NT2/D1 (cell line): ENCODE data around the gene TPX2.
A peak's percentile ranks its signal among the peaks of the same experiment; 100 is the strongest.

ENCODE experiments used
- DNase-seq: peaks from one replicate; pipeline ENCODE4 v3.0.0-alpha.2; 2011; ENCODE audit warnings: low read depth, low spot score
- H3K27me3 ChIP-seq: 2 replicates; pipeline ENCODE4 v1.6.0; 2011; ENCODE audit warnings: mild to moderate bottlenecking; ENCODE audit not compliant: insufficient read length, insufficient read depth
- H3K36me3 ChIP-seq: 2 replicates; pipeline ENCODE4 v1.6.1; 2011; ENCODE audit warnings: mild to moderate bottlenecking, low read length, mixed read lengths; ENCODE audit not compliant: insufficient read depth, insufficient read length
- H3K4me1 ChIP-seq: 2 replicates; pipeline ENCODE4 v1.5.1; 2011; ENCODE audit not compliant: insufficient read depth, insufficient read length
- H3K4me3 ChIP-seq: 2 replicates; pipeline ENCODE4 v1.5.1; 2011; ENCODE audit warnings: low read depth; ENCODE audit not compliant: insufficient read length
- H3K9ac ChIP-seq: 2 replicates; pipeline ENCODE4 v1.6.0; 2011; ENCODE audit warnings: low read depth; ENCODE audit not compliant: insufficient read length
- H3K9me3 ChIP-seq: 2 replicates; pipeline ENCODE4 v1.5.1; 2011; ENCODE audit warnings: mild to moderate bottlenecking, low read length; ENCODE audit not compliant: insufficient read depth
- SUZ12 ChIP-seq: IDR thresholded peaks from 2 replicates; pipeline ENCODE4 v1.6.1; 2011; ENCODE audit not compliant: insufficient read length, insufficient read depth; ENCODE audit errors: extremely low read depth
- YY1 ChIP-seq: IDR thresholded peaks from 2 replicates; pipeline ENCODE4 v1.6.1; 2011; ENCODE audit not compliant: insufficient read length, insufficient read depth
- ZNF274 ChIP-seq: IDR thresholded peaks from 2 replicates; pipeline ENCODE4 v1.6.1; 2011; ENCODE audit warnings: mild to moderate bottlenecking, low read depth, low read length

The TPX2 gene

DNA sequence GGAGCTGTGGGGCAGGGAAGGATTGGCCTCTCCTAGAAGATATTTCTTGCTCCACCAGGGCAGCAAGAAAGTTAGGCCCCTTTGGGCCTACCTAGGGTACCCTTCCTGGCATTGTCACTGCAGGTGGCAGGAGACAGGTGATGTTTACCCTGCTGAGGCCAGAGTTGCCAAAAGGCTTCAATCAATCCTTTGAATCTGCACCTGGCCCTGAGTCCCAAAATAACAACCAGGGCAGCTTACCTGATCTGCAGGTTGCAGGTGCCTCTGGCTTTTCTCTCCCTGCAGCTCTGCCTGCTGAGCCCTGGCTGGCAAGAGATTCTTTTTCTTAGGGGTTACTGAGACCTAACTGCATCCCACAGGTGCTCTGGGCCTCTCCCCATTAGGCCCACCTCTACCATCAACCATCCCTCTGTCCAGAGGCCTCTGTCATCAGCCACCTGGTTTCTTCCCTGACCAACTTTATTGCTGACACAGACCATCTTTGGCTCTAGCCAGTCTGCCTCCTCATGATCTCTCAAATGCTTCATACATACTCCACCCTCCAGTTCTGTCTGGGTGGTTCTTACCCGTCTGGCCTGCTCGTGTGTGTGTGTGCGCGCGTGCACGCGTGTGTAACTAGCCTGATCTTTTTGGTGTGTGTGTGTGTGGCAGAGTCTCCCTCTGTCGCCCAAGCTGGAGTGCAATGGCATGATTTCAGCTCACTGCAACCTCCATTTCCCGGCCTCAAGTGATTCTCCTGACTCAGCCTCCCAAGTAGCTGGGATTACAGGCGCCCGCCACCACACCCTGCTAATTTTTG, 30.2 kb upstream of the TPX2 start:
- Histone ChIP-seq H3K9ac (no peak overlapping the region), H3K27me3 (no peaks in the 10 kb centered on the region), H3K4me1 (peaks cover 5% of the 10 kb centered on the region), H3K9me3 (no peaks in the 10 kb centered on the region), H3K36me3 (peaks cover 59% of the 10 kb centered on the region), H3K4me3 (no peak overlapping the region)
- TF ChIP-seq YY1 (no peak), ZNF274 (no peak), SUZ12 (no peak)
- no peak for DNase-seq

DNA sequence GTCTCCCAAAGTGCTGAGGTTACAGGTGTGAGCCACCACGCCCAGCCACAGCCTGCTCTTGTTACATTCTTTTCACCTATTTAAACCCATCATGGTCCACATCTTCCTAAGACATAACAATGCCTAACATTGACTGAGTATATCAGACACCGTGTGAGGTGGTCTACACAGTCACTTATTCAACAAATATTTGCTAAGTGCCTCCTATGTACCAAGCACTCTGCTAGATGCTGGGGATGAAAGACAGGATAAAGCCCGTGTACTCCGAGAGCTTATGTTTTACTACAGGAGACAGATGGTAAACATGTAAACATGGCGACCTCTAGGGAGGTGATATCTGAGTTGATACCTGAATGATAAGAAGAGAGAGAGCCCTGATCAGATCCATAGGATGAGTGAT, 29.2 kb upstream of the TPX2 start:
- H3K9me3 ChIP-seq: no peaks in the 10 kb centered on the region
- H3K36me3 ChIP-seq: peaks cover 68% of the 10 kb centered on the region
- H3K9ac ChIP-seq: no peak overlapping the region
- H3K27me3 ChIP-seq: no peaks in the 10 kb centered on the region
- no peak overlapping the region for H3K4me3 ChIP-seq
- no peak for DNase-seq
- TF ChIP-seq ZNF274 (no peak), SUZ12 (no peak), YY1 (no peak)
- H3K4me1 ChIP-seq: peaks cover 5% of the 10 kb centered on the region

DNA sequence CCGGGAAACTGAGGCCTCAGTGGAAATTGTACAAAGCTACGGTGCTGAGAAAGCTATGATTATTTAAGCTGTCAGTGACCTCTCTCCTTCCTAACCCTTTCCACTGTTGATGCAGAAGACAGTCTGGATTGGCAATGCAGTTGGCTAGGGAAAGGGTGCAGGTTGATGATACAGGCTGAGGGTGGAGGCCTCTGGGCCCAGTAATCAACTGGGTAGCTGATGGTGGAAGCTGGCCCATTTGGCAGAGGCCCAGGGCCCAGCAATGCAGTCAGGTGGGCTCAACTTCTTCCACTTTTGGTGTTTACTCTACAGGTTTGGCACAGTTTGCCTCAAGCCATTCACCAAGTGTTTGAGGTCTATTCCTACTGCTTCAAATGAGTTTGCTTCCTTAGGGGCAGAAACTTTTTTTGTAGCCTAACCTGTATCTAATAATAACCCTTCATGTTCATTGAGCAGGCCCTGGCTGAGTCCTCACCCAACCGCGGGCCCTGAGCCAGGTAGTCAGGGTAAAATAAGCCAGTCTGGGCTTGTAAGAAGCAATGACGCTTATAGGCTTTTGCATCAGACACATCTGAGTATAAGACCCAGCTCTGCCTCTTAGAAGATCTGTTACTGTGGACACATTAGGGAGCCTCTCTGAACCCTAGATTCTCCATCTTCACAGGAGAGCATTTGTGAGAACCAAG, 28.5 kb upstream of the TPX2 start:
- DNase-seq: no peak
- H3K4me3 ChIP-seq: no peak overlapping the region
- H3K9ac ChIP-seq: no peak overlapping the region
- peaks cover 5% of the 10 kb centered on the region for H3K4me1 ChIP-seq
- H3K36me3 ChIP-seq: peaks cover 68% of the 10 kb centered on the region
- no peaks in the 10 kb centered on the region for H3K27me3 ChIP-seq
- no peaks in the 10 kb centered on the region for H3K9me3 ChIP-seq
- TF ChIP-seq ZNF274 (no peak), YY1 (no peak), SUZ12 (no peak)

DNA sequence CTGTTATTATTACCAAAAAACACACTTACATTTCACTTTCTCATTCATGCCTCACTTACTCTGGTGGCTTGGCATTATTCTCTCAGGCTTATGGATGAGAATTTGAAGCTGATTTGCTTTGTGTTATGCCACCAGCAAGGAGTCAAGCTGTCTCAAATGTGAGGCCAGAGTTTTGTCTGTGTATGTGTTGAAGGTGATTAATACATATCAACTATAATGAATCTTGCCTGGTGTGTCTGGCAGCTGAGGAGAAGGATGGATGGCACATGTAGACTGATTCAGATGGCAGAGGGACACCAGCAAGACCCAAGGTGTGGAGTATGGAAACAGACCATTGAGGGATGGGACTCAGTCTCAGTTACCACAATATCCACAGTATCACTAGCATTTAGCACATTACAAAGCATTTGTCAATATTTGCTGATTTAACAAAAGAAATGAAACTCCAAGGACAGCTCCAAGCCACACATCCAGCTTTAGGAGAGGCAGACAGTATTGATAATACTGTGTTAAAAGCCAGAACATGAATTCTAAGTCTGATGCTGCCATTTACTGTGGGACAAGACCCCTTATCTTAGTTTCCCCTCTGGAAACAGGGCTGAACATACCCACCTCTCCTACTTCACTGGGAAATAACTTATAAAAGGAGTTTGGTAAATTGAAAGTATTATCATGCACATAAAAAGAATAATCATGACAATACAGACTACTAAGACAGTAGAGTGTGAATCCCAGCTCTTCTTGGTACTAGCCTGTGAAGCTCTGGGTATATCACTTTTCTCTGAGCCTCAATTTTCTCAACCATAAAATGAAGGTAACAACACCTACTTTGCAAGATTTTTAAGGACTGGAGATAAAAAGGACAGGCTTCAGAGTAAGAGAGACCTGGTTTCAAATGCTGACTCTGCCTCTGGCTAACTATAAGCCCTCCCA, 27.6 kb upstream of the TPX2 start:
- Histone ChIP-seq H3K4me1 (peaks cover 5% of the 10 kb centered on the region), H3K27me3 (no peaks in the 10 kb centered on the region), H3K9me3 (no peaks in the 10 kb centered on the region), H3K9ac (no peak overlapping the region), H3K4me3 (no peak overlapping the region), H3K36me3 (peaks cover 60% of the 10 kb centered on the region)
- TF ChIP-seq ZNF274: no peak
- TF ChIP-seq YY1: no peak
- TF ChIP-seq SUZ12: no peak
- DNase-seq: no peak

DNA sequence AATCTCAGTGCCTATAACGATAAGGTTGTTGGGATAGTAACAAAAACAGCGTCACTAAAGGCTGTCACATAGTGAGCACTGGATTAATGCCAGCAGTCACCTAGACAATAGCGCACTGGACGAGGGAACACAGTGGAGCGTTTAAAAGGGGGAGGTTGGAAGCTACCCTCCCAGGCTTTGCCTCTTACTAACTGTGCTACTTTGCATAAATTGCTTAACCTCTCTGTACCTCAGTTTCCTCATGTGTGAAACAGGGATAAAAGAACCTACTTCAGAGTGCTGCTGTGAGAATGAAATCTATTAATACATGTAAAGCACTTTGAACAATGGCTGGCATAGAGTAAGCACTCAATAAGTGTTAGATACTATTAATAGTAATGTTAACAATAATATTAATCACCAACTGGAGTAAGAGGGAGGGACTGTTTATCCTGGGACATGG, 27.0 kb upstream of the TPX2 start:
- Histone ChIP-seq H3K4me3 (no peak overlapping the region), H3K36me3 (peaks cover 60% of the 10 kb centered on the region)
- DNase-seq: no peak

DNA sequence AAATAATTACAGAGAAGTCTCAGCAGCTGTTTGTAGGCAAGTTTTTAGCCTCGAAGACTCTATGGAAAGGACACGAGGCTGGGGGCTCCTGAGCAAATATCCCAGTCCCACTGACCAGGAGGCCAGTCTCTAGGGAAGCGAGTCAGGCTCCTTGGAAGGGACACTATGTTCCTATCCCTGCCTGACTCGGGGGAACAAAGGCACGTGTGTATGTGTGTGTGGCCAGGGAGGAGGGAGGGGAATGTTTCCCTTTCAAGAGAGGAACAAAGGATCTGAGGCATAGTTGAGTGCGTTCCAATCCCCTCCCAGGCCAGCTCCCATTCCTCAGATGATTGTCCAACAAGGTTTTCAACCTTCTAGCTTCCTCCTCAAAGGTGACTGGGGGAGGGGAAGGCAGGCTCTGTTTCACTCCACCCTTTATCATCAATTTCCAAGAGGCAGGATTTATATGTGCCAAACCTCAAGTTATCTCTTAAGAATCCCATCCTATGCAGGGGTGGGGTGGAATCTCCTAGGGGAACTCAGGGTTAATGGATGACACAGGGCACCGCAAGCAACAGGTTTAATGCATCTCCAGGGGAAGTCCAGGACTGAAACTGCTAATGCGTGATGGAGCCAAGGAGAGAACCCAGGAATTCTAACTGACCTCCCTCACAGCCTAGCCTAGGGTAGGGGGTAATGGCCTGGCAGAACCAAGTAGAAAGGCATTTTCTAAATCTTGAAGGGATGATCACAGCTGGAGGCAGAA, 26.4 kb upstream of the TPX2 start:
- Histone ChIP-seq H3K9ac (no peak overlapping the region), H3K4me3 (no peak overlapping the region), H3K27me3 (no peaks in the 10 kb centered on the region), H3K36me3 (peaks cover 63% of the 10 kb centered on the region), H3K4me1 (peaks cover 5% of the 10 kb centered on the region), H3K9me3 (no peaks in the 10 kb centered on the region)
- TF ChIP-seq SUZ12 (no peak), ZNF274 (no peak), YY1 (no peak)
- DNase-seq: peak; percentile 81

More for the DNA sequence above, 27.0 kb upstream of the TPX2 start:
- H3K27me3 ChIP-seq: no peaks in the 10 kb centered on the region
- no peaks in the 10 kb centered on the region for H3K9me3 ChIP-seq
- H3K4me1 ChIP-seq: peaks cover 5% of the 10 kb centered on the region
- no peak for TF ChIP-seq YY1
- no peak for TF ChIP-seq ZNF274
- no peak for TF ChIP-seq SUZ12
- H3K9ac ChIP-seq: no peak overlapping the region
